Fibroblast of skin of back (primary cell): Measurements from ENCODE around the gene PSAPL1.
"Not testable (repeated sequence)": the region's sequence is repeated elsewhere in the genome, so short reads cannot be mapped to it uniquely, and the experiment has no call there.

Experiments used
- DNase-seq: peaks from one replicate; pipeline ENCODE4 v3.0.0-alpha.2; 2013

The PSAPL1 gene

DNA sequence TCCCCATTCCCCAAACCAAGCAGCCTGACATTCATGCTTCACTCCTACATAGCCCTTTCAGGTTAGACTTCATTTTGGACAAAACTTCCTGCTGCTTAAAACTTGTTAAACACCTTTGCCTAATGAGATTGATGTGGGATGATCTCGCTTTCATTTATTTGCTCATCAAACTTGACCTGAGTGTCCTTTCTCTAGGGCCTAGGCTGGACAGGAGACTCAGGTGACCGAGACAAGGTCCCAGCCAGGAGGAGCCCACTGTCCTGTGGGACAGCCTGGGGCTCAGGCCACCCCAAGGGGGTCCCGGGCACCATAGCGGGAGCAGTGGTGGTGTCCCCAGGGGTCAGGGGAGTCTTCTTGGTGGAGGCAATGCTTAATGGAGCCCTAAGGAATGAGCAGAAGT lies 23.7 kb upstream of the PSAPL1 start:
- no peak for DNase-seq

DNA sequence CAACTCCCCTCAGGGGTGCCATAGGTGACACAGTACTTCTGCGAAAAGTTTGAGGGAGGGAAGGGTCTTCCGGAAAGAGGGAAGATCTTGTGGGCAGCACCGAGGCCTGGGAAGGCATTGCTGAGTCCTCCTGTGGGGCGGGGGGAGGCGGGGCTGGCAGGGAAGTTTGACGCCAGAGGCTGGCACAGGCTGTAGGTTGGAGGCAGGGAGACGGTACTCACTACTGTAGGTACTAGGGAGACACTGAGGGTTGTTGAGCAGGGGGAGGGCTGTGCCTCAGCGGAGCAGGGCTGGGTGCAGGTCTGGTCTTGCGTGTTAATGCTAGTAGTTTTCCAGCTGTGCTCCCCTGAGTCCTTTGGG lies 23.3 kb upstream of the PSAPL1 start:
- DNase-seq, result no peak

DNA sequence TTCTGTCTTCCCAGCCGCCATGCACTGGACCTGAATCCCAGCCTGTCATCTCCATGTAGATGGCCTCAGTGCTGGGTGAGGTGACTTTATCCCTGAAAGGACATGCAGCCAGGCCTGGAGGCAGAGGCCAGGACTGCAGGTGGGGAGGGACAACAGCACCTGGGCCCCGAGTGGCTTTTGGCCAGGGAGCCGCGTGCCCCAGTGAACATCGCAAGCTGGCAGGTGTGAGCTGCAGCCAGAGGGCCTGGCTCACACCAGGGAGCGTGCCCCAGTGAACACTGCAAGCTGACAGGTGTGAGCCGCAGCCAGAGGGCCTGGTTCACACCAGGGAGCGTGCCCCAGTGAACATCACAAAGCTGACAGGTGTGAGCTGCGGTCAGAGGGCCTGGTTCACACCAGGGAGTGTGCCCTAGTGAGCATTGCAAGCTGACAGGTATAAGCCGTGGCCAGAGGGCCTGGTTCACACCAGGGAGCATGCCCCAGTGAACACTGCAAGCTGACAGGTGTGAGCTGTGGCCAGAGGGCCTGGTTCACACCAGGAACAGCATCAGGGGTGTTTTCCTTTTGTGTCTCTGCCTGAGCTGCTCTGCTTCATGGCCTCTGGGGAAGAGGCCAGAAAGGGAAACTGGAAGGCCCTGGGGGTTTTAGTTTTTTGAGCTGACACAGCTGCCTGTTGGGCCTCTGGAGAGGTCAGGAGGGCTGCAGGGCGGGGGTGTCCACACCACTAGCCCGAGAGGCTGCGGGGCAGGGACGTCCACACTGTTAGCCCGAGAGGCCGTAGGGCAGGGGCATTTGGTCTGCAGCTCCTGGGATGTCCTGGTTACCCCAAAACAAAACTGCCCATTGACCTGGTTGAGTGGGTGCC lies 22.7 kb upstream of the PSAPL1 start:
- DNase-seq, result no peak

DNA sequence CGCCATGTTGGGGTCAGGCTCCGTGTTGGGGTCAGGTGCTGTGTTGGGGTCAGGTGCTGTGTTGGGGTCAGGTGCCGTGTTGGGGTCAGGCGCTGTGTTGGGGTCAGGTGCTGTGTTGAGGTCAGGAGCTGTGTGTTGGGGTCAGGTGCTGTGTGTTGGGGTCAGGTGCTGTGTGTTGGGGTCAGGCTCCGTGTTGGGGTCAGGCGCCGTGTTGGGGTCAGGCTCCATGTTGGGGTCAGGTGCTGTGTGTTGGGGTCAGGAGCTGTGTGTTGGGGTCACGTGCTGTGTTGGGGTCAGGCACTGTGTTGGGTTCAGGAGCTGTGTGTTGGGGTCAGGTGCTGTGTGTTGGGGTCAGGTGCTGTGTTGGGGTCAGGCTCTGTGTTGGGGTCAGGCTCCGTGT lies 18.1 kb upstream of the PSAPL1 start:
- DNase-seq, result not testable (repeated sequence)

DNA sequence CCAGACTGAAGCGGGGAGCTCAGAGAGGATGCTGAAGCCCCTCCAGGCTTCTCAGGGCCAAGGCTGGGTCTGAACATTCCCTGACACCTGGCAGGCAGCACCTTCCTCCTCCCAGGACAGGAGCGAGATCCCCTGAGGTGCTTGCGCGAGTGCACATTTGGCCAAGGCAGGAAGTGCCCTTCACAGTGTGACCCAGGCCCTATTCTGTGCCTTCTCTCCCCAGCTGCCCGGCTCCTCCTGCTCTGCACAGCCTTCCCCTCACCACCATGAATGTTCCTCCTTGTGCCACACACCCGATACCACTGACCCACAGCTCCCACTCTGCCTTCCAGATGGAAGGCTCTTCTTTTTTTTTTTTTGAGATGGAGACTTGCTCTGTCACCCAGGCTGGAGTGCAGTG lies 17.1 kb upstream of the PSAPL1 start:
- no peak for DNase-seq

DNA sequence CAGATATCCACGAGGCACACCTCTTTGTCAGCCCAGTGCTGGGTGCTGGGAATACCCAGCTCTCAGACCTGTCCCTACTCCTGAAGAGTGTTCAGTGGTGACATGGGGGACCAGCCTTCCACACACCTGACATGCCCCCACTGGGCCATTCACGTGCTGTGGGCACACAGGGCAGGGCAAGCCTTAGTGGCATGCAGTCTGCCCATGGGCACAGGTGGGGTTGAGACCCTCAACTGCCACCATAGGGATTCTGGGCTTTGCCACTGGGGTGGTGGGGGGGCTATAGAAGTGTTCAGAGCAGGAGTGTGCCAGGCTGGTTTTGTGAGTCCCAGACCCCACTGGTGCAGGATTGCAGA lies 16.7 kb upstream of the PSAPL1 start:
- no peak for DNase-seq

DNA sequence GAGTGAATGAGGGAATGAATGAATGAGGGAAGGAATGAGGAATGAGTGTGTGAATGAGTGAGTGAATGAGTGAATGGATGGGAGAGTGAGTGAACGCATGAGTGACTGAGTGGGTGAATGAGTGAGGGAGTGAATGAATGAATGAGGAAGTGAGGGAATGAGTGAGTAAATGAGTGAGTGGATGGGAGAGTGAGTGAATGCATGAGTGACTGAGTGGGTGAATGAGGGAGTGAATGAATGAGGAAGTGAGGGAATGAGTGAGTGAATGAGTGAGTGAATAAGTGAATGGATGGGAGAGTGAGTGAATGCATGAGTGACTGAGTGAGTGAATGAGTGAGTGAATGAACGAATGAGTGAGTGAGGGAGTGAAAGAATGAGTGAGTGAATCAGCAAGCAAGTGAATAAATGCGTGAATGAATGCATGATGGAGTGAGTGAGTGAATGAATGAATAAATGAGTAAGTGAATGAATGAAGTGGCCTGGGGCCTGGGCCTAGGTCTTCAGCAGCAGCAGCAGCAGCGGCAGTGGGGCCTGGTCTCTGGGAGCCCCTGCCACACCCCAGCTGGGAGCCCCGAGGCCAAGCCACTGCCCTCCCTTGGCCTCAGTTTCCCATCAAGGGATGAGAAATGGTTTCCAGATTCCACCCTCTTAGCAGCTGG lies 16.2 kb upstream of the PSAPL1 start:
- no peak for DNase-seq

DNA sequence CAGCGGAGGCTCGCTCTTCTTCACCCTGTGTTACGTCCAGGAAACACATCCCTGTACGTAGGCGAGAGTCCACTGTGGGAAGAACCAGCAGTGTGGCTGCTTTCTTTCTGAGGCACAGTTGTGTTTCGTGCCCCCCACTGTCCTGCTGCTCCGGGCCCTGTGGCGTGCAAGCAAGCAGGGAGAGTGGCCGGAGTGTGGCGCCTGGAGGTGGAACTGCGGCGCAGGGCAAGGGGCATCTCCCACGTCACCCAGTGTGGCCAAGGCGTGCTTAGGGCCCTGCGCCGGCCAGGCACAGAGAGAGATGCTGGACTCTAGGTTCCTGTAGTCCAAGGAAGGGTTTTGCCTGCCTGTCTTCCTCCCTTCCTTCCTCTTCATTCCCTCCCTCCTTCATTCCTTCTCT lies 13.3 kb upstream of the PSAPL1 start:
- no peak for DNase-seq

DNA sequence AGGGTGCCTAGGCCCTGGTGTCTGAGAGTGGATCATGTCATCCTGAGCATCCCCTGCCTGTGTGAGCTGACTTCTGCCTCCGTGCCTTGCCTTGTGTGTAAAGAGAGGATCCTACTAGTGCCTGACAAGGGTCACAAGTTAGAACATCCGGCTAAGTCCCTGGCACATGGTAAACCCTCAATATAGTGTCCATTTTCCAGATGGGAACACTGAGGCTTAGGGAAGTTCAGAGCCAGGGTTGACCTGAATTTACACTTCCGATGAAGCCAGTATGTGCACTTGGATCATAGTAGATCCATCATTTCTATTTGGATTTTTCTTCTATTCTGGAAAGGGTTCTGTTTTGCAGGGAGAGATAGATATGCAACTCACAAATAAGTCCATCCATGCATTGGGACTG lies 12.5 kb upstream of the PSAPL1 start:
- DNase-seq, result no peak

DNA sequence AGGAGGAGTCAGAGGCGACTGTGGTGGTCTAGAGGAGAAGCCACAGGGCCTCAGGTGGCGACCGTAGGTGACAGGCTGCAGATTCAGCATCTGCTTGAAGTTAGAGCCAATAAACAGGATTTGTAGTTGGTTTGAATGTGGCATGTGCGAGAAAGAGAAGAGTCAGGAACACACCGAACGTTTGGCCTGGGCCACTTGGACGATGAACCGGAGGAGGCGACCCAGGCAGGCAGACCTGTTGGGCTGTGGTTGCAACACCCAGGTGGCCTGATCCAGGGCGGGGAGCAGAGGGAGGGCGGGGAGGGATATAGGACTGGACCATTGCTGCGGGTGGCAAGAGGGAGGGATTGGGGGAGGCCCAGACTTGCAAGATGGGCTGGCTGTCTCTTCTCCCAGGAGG lies 10.0 kb upstream of the PSAPL1 start:
- no peak for DNase-seq

DNA sequence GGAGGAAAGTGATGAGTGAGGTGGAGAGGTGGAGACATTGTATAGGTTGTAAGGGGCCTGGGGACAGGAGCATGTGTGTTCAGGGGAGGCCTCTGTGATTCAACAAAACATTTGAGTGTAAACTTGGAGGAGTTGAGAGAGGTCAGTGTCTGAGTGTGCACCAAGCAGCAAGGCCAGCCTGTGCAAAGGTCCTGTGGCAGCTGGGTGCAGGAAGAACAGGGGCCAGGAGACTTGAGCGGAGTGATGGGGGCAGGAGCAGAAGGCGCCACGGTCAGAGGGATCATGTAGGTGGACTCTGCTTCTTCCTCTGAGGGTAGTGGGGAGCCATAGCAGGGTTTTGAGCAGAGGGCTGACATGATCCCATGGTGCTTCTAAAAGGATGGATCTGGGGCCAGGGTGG lies 9.6 kb upstream of the PSAPL1 start:
- DNase-seq, result no peak

DNA sequence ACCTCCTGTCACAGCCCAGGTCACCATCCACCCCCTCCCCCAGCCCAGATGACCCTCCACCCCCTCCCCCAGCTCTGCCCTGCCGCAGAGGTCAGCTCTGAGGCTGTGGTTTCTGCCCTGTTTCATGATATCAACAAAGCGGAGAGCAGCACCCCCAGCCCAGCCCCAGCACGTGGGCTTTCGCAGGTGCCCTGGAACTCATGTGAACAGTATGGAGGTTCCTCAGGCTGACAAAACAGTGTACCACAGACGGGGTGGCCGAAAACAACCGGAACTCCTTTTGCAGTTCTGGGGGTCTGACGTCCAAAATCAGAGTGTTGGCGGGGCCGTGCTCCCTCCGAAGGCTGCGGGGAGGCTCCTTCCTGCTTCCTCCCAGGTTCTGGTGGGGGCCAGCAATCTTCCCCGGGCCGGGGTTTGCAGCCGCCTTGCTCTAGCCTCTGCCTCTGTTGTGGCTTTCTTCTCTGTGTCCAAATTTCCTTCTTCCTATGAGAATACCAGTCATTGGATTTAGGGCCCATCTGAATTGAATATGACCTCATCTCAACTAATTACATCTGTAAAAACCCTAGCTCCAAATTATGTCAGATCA lies 7.9 kb upstream of the PSAPL1 start:
- DNase-seq, result no peak

DNA sequence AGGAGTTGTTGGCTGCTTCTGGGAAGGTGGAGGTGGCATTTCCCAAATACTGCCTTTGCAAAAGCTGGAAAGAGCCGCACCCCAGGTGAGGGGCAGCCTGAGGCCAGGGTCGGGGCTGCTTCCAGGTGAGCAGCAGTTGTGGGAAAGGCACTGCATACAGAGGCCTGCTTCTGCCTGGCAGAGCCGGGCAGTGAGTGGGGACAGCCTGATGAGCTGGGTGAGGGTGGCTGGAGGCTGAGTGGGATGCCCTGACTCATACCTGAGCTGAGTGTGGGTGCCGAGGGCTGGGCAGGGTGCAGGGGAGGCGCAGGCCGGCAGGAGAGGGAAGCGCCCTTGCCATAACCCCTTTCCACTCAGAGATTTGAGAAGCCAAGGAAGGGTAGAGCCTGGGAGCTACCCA lies 6.5 kb upstream of the PSAPL1 start:
- no peak for DNase-seq

DNA sequence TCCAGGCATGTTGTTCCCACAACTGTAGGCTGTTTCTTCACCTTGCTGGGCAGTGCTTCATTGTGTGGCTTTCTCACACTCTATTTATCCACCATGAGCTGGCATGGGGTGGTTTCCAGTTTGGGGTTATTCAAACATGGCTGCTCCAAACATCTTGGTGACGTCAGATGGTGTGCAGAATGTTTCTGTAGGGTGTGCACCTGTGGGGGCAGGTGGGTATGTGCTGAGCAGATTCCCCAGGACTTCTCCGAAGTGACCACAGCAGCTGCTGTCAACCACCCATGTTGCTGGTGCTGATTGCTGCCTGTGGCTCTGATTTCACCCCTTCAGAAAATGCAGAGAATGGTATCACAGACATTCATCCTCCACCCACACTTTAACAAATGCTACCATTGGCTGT lies 5.0 kb upstream of the PSAPL1 start:
- DNase-seq, result no peak

DNA sequence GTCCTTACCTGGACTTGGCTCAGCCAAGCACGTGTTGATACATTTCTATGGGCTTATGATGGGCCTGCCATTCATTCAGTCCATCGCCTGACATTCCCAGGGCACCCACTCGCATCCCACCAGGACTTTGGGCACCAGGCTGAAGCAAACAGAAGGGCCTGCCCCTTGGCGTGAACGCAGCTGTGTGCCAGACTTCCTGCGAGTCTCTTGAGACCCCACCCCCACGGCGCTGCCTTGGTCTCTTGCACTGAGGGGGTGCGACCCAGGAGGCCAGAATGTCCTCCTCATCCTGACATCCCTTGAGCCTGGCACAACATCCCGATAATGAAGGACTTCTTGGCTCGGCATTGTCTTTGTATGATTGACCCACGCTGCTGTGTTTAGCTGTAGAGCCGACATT lies 1.5 kb upstream of the PSAPL1 start:
- DNase-seq, result no peak

DNA sequence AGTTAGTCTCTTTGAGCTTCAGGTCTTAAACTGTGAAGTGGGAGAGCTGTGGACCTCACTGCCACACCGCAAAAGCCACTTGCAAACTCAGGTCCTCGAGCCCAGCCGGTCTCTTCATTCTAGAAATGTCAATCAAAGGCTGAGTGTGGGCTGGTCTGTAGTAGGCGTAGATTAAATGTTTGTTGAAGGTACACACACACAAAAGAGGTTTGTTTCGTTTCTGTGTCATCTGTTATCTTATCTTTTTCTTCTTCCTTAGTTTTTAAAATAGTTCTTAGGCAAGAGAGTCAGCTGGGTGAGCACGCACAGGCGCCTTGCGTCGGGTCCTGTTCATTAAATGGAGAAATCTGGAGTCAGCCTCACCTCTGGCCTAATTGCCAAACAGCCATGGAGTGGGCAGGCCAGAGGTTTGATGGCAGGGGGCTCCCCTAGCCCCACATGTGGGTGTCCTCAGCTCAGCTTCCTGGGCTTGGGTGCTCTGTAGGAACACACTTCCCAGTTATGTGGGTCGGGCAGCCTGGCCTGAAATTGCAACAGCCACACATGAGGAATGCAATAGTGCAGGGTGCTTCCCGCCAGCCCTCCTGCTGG lies 836 bp upstream of the PSAPL1 start:
- DNase-seq, result no peak

DNA sequence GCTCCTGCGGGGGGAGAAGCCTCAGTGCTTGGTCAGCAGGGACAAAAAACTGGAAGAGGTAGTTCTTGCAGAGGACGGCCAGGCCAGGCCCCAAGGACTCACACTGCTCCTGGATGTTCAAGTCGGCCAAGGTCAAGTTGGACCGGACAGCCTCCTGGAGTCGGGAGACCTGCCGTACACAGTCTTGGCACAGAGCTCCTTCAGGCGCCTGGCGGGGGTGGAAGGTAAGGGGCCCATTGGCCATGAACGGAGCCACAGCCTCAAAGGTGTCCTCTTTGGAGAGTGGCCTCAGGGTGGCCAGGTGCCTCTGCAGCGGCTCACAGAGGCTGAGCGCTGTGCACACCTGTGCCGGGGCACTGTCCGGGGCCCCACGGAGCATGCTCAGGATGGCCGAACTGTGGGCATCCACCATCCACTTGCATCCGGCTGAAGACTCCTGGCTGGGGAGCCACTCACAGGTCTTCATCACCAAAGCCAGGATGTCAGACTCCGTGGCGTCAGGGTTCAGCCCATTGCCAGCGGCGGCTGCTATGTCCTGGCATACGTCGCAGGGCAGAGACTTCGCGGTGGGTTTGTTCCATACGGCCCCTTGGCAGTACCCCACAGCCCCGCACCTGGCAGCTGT lies 477 bp downstream of the PSAPL1 start:
- no peak for DNase-seq

DNA sequence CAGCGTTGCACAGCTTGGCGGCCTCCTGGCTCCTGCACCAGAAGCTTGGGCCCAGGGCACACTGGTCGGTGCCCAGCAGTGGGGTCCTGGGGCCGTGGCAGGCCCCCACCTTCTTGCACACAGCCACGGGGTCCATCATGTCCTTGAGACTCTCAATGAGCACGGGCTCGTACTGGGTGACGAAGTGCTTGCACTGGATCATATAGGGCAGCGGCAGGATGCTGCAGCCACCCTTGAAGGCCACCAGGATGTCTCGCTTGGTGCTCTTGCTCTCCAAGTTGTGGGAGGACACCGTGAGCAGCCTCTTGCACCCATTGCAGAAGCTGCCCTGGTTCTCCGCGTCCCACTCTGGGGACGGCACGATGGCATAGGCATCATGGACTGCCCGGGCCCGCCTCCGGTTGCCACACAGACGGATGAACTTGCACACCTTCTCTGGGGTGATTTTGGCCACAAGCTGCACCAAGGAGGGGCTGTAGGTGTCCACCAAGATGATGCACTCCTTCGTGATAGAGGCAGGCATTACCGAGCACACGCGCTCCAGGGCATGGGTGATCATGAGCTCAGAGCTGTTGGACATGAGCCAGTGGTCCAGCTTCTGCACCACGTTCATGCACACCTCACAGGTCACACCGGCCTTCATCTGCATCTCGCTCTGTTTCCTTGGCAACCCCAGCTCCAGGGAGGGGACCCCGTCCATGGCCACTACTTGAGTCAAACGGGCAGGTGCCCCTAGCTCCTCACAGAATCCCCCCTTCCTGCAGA lies 1.2 kb downstream of the PSAPL1 start:
- no peak for DNase-seq

DNA sequence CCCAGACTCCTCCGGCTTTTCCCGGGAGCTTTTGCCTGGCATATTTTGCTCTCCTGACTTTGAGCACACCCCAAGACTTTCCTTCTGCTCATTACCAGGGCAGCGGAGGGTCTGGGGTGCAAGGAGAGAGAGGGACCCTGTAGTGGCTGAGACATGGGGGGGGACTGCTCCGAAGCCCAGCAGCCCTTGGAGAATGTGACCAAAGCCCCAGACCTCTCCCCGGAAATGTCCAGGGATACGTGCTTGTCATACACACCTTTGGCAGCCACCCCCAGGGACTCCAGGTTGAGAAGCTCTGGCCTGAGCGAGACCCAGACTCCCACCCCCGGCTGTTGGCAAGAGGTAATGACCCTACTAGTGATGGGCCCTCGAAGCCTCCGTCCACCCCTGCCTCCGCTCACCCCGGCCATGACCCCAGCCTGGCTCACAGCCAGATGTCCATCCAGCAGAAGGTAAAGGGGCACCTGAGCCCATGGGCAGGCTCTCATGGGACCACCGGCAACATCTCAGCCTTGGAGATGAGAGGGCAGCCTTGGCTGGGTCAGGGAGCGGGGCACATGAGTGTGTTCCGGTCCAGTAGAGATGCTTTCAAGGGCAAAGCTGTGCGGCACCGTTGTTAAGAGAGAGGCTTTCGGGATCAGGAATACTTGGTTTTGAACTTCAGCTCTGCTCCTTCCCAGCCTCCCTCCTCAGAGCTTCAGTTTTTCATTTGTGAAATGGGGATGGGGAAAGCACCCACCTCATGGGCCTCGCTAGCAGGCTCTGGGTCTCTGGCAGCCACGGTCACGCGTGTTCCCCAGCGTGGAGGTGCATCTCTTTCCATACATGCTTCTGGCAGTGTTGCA lies 2.0 kb downstream of the PSAPL1 start:
- DNase-seq, result no peak

DNA sequence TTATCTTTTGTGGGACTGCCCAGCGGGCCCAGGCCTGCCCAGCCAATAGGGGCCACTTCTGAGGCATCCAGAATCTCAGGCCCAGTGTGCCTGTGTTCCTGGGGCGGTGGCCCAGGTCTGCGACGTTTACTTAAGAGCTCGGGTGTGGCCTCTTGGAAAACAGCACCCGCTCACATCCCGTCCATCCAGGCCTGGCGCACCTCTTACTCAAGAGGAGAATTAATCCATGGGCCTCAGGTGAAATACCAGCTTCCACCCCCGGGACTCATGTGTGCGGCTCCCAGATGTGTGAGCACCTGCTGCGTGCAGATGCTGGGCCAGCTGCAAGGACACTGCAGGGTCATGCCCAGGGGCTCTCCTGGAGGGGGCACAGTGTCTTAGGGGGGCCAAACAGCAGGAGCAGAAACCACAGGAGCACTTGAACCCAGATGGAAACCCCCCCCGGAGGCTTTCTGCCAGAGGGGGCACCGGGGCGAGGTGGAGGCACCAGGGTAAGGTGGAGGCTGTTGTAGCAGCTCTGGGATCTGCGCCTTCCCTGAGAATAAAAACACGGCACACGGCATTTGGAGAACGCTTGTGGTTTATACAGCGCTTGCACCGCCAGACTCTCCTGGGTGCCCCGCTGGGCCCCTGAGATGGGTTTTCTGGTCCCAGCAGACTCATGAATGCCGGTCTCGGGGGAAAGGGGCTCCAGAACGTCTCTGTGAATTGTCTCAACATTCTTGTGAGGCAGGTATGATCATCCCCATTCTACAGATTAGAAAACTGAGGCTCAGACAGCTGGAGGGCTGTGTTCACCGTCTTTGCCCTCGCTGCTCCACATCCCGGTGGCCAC lies 2.8 kb downstream of the PSAPL1 start:
- no peak for DNase-seq
